ENCODE data around the gene ZNF566.

GRCh38 chr19:36488118-36488845 is 1.1 kb downstream of the ZNF566 start:
- no peak for TF ChIP-seq POLR2A (IDR thresholded peaks at IDR 0.05)
- TF ChIP-seq CTCF (IDR thresholded peaks at IDR 0.05): no peak

Data from testis (tissue), 2 donors.